Peyer's patch (tissue), 4 donors: ENCODE results near the gene SCN3B. TPM values are rescaled to one million over a fixed set of nuclear protein-coding genes. Genes with fewer than 3 reads are reported as not detected.
A peak's percentile ranks its signal among the peaks of the same experiment; 100 is the strongest.

ENCODE experiments used
- DNase-seq, 3 donors: peaks; one replicate each; pipeline ENCODE4 v3.0.0-alpha.2; 2017 to 2019
- H3K27ac ChIP-seq, 4 donors: fragments of 200-600 bp; sonication (generic); one replicate each; pipeline ENCODE4 v1.5.1; 2016 to 2019
- H3K27me3 ChIP-seq, 2 donors: fragments of 200-600 bp; sonication (generic); one replicate each; pipeline ENCODE4 v1.5.1; 2019
- H3K36me3 ChIP-seq, 3 donors: fragments of 200-600 bp; sonication (generic); one replicate each; pipeline ENCODE4 v1.5.1; 2016 to 2019
- H3K4me1 ChIP-seq, 4 donors: fragments of 200-600 bp; sonication (generic); one replicate each; pipeline ENCODE4 v1.5.1; 2016 to 2019
- H3K4me3 ChIP-seq, 4 donors: fragments of 200-600 bp; sonication (generic); 1 replicate in 3 of 4; 2 replicates in 1 of 4; pipeline ENCODE4 v1.5.1; 2016 to 2019; ENCODE audit warnings: mild to moderate bottlenecking in 1 of 4
- H3K9me3 ChIP-seq, 4 donors: fragments of 200-600 bp; sonication (generic); one replicate each; pipeline ENCODE4 v1.5.1; 2016 to 2019; ENCODE audit warnings: mild to moderate bottlenecking in 1 of 4
- CTCF ChIP-seq, 6 experiments: fragments of 450-650 bp in 4 of 6; fragments of 200-600 bp in 2 of 6; sonication (generic) in 1 of 6; IDR thresholded peaks; one replicate each; pipeline ENCODE4 v1.5.1; 2017 to 2019; ENCODE audit warnings: antibody characterized with exemption in 6 of 6, mild to moderate bottlenecking in 3 of 6, moderate library complexity in 1 of 6
- POLR2A ChIP-seq, 2 donors: fragments of 450-650 bp; IDR thresholded peaks; one replicate each; pipeline ENCODE4 v1.5.1; 2017; ENCODE audit warnings: antibody characterized with exemption in 2 of 2, mild to moderate bottlenecking in 2 of 2, moderate library complexity in 2 of 2
- total RNA-seq, 4 donors: library from RNA; depleted of rRNA; stranded (reverse); fragments of >200 nt; gene quantifications; one replicate each; pipeline ENCODE4 v1.1.0, GENCODE V29; 2016

The SCN3B gene
- total RNA-seq, 4 donors from 2014 or later: 0.80 to 4.4 (median 1.3) TPM

GRCh38 chr11:123645286-123645975 lies 9.0 kb downstream of the SCN3B start:
- no peaks in the 10 kb centered on the region for H3K9me3 ChIP-seq
- no peaks in the 10 kb centered on the region for H3K36me3 ChIP-seq
- TF ChIP-seq POLR2A (IDR thresholded peaks at IDR 0.05) (no peak), CTCF (IDR thresholded peaks at IDR 0.05) (no peak)
- no peaks in the 10 kb centered on the region for H3K4me1 ChIP-seq
- H3K4me3 ChIP-seq: no peak overlapping the region
- H3K27me3 ChIP-seq: no peaks in the 10 kb centered on the region
- no peak for DNase-seq
- H3K27ac ChIP-seq: no peak overlapping the region

- no peaks in the 10 kb centered on the region for H3K36me3 ChIP-seq
- H3K27me3 ChIP-seq: no peaks in the 10 kb centered on the region
- H3K4me3 ChIP-seq: no peak overlapping the region
- no peaks in the 10 kb centered on the region for H3K4me1 ChIP-seq
- no peak overlapping the region for H3K27ac ChIP-seq
- no peak for DNase-seq
- no peaks in the 10 kb centered on the region for H3K9me3 ChIP-seq
- TF ChIP-seq CTCF (IDR thresholded peaks at IDR 0.05): no peak
- TF ChIP-seq POLR2A (IDR thresholded peaks at IDR 0.05): no peak
Observed at GRCh38 chr11:123642435-123642834, 12.0 kb downstream of the SCN3B start.

GRCh38 chr11:123641495-123641840 lies 13.0 kb downstream of the SCN3B start:
- Histone ChIP-seq H3K27me3 (no peaks in the 10 kb centered on the region), H3K36me3 (no peaks in the 10 kb centered on the region), H3K27ac (no peak overlapping the region), H3K4me1 (no peaks in the 10 kb centered on the region), H3K4me3 (no peak overlapping the region), H3K9me3 (no peaks in the 10 kb centered on the region)
- DNase-seq: no peak
- no peak for TF ChIP-seq CTCF (IDR thresholded peaks at IDR 0.05)

- Histone ChIP-seq H3K4me3 (no peak overlapping the region), H3K27ac (no peak overlapping the region), H3K36me3 (no peaks in the 10 kb centered on the region), H3K9me3 (no peaks in the 10 kb centered on the region), H3K4me1 (no peaks in the 10 kb centered on the region), H3K27me3 (no peaks in the 10 kb centered on the region)
- TF ChIP-seq CTCF (IDR thresholded peaks at IDR 0.05) (peak in 4 of 6 experiments; percentile 53 to 67 (median 66)), POLR2A (IDR thresholded peaks at IDR 0.05) (no peak)
- peak in 2 of 3 donors; percentile 60 to 69 for DNase-seq
Observed at GRCh38 chr11:123640677-123641494, 13.5 kb downstream of the SCN3B start.

GRCh38 chr11:123640029-123640428 lies 14.4 kb downstream of the SCN3B start:
- Histone ChIP-seq H3K9me3 (no peaks in the 10 kb centered on the region), H3K4me1 (no peaks in the 10 kb centered on the region), H3K27ac (no peak overlapping the region), H3K4me3 (no peak overlapping the region), H3K27me3 (no peaks in the 10 kb centered on the region), H3K36me3 (no peaks in the 10 kb centered on the region)
- no peak for TF ChIP-seq CTCF (IDR thresholded peaks at IDR 0.05)
- no peak for TF ChIP-seq POLR2A (IDR thresholded peaks at IDR 0.05)
- no peak for DNase-seq
